Activated T-helper 1 cell treated with Interleukin-2 at 50 U/mL for 16 hours (primary cell): ENCODE data around the gene UBTF.

Experiments used
- DNase-seq: peaks from one replicate; pipeline ENCODE4 v3.0.0-alpha.2; 2020; ENCODE audit warnings: low read depth

UBTF gene

DNA sequence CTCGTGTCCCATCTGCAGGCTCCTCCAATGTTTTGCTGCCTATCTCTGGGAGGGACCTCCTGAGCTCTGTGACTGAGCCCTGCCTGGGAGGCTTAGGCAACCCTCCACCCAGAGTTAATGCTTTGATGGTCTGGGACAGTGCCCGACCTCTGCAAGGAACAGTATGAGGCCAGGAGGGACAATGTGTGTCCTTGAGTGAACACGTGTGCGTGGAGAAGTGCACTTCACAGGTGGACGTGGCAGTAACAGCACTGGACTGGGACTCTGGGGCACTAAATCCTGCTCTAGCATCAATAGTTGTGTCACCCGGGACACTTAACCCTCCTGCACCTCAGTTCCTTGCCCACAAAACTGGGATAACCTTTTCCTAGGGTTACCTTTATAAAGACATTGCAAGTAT lies 4.6 kb downstream of the UBTF start:
- DNase-seq: no peak

GRCh38 chr17:44214230-44214494 lies 5.3 kb downstream of the UBTF start:
- no peak for DNase-seq

- no peak for DNase-seq
Observed at GRCh38 chr17:44213403-44214229, 5.9 kb downstream of the UBTF start.

GRCh38 chr17:44212507-44213402 lies 6.7 kb downstream of the UBTF start:
- DNase-seq: no peak

DNA sequence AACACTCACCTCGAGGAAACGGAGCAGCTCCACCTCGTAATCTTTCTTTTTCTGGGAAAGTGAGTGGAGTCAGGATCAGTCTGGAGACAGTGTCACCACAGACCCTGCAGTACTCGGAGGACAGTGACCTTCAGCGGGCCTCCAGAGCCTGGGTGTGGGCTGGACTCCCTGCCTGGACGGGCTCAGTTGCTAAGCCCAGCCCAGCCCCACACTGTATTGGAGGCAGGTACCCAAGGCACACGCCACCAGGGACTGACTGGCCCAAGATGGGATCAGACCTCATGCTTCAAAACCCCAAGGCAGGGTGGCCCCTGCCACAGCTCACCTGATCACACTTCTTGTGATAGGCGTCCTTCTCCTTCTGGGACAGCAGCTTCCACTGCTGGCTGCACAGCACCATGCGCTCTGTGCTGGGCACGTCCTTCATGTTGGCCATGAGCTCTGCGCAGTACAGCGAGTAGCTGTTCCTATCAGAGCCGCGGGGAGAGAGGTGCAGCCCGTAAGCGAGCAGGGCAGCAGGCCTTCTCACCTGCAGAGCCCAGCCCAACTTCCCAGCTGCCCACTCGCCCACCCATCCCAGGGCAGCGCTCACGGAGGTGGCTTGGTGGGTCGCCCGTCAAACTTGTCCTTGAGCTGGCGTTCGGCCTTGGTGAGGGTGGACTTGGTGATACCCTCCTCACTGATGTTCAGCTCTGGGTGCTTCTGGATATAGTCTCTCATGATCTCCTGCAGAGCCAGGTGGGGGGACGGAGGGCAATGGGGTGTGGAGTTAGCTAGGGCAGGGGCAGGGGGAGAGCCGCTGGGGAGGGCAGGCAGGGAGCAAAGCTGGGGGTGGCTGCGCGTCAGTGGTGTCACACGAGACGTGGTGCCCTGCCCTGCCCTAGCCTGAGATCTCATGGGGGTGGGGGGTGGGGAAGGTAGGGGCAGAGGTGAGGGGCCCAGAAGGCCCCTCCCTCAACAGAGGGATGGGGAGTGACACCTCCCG lies 7.9 kb downstream of the UBTF start:
- DNase-seq: no peak

DNA sequence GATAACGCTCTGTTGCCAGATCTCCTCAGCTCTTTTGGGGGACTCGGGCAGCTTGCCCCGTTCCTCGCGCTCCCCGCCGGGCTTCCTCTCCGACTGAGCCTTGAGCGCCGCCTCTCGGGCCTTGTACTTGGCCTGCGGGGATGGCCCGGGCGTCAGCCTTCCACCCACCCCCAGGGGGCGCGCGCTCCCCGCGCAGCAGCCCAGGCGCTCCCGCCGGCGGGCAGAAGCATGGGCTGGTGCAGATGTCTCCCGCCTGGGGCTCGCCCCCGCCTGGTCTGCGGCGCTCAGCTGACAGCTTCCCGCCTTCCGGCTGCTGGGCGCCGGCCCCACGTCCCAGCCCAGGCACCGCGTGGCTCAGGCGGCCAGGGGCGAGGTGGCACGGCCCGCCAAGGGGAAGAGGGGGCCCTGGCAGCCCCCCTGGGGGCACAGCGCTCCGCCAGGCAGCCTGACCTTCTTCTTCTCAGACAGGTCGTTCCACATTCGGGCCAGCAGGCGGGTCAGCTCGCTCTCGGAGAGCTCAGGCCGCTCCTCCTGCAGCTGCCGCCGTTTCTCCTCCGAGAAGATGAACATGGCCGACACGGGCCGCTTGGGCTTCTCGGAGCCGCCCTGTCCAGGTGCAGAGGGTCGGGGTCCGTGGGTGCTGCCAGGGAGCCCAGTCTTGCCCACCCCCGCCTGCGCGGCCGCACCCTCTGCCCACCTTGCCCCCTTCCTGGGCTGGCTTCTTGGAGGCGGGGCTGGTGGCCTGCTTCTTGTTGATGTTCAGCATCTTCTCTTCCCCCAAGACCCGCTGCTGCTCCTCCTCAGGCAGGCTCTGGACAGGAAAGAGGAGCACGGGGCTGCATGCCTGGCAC lies 8.9 kb downstream of the UBTF start:
- DNase-seq: peak; percentile 87

GRCh38 chr17:44209786-44210341 lies 9.6 kb downstream of the UBTF start:
- DNase-seq: no peak

DNA sequence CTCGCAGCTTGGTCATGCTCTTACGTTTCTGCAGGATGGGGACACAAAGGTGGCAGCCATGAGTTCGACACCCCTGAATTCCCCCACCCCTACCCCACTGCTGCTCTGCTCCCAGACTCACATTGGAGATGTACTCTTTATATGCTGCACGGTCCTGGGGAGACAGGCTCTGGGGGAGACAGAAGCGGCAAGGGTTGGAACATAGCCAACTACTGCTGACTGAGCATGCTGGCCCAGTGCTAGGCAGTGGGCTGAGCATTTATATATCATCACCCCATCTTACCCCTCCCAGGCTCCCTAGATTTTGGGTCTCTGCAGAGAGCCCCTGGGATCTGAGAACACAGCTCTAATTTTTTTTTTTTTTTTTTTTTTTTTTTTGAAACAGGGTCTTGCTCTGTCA lies 11.7 kb downstream of the UBTF start:
- DNase-seq: no peak

DNA sequence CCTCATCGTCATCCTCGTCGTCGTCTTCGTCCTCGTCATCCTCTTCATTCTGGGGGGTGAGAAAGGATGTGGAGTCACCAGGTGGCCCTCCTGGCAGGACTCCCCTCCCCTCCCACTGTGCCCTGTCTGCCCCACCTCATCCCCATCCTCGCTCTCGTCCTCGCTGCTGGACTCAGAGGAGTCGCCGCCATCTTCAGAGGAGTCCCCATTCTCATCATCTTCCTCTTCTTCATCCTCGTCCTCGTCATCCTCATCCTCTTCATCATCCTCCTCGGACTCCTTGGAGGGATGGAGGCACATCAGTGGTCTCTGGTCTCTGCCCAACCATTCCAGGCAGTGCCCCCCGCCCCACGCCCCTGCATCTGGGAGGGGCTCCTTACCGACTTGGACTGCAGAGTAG lies 12.2 kb downstream of the UBTF start:
- no peak for DNase-seq

DNA sequence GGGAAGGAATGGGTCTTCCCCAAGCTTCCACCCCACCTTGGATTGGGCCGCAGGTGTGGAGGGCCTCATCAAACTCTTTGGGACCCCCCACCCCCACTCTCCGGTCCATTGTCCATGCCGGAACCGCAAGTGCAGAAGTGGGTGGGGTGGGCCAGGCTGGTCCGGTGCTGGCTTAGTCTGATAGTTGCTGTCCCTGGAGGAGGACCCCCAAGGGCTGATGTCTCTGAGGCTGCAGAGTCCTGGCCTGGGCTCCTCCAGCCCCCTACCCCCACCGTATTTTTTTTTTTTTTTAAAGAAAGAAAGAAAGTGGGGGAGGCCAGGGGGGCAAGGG lies 12.7 kb downstream of the UBTF start:
- no peak for DNase-seq

GRCh38 chr17:44205962-44206824 lies 13.3 kb downstream of the UBTF start:
- DNase-seq: no peak

GRCh38 chr17:44204441-44204882 lies 15.0 kb downstream of the UBTF start:
- no peak for DNase-seq

DNA sequence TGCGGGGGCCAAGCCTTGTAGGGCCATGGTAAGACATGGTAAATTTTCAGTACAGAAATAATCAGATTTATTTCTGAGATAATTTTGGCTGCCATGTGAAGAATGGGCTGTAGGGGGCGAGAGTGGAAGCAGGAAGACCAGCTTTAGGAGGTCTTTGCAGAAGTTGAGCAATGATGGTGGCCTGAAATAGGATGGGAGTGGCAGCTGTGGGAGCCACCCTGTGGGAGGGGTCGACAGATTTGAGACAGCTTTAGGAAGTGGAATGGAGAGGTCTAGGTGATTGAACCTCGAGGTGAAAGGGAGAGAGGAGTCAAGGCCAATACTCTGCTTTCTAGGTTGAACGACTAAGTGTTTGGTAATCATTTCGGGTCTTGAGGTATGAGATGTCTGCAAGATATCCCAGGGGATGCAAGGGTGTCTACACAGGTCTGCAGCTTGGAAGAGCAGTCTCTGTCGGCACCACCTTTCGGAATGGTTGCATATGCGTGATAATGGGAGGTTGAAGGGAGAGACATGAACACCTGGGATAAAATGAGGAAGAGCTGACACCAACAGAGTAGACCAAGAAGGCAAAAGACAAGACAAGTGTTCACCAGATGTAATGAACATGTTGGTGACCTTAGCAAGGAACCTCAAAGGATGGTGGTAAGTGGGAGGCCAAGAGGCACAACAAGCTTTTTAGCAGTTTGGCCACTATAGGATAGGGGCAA lies 15.6 kb downstream of the UBTF start:
- no peak for DNase-seq

DNA sequence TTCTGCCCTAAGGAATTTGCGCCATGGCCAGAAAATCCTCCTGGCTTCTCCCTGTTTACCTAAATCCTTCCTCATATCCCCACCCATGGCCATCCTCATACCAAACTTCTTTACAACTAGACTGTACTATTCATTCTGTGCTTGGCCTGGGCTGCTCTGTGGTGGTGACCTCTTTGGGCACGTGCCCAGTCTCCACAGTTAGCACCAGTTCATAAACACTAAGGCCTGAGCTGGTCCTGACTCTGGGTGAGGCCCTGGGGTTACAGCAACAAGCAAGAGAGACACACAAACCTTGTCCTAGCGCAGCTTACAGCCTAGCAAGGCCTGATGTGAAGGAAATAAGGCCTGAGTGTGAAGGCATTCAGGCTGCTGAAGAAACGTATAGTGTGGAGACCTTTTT lies 16.7 kb downstream of the UBTF start:
- DNase-seq: no peak

- no peak for DNase-seq
Observed at GRCh38 chr17:44200478-44201155, 18.9 kb downstream of the UBTF start.

GRCh38 chr17:44199553-44200477 lies 19.7 kb downstream of the UBTF start, which contains the start of gene ATXN7L3:
Gene ATXN7L3, minus strand, starts transcription at chr17:44199884. Its CDS starts 1,814 bp downstream, at chr17:44198070.
- peak; percentile 100 for DNase-seq

DNA sequence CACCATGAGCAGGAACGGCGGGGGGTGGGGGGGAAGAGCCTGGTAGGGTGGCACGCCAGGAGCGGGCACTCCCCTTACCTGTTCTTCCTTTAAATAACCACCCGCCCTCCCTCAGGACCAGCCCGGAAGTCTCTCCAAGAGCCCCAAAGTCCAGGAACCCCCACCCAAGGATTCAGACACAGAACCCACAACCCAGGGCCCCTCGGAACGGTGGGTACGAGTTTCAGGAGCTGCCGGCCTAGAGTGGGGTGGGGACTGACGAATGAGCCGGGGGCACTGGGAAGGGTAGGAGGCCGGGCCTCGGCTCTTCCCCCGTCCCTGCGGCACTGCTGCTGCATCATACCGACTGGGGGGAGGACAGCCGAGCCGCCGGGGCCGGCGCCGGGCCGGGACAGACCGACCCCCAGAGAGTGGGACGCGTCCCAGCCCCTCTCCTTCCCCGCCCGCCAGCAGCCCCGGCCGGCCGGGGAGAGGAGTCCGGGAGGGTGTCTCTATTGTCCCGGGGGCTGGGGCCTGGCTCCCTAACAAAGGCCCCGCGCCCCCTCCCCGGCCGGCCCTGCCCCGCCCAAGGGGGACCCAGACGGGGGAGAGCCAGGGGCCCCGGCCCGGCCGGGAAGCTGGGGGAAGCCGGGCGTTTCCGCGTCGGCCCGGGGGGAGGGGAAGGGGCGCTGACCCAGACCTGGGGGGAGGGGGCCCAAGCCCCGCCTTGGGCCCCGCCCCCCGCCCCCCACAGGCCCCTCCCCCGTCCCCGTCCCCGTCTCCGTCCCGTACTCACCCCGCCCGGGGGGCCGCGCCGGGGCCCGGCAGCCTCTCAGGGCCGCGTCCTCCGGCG lies 20.5 kb downstream of the UBTF start:
- peak; percentile 47 for DNase-seq
